H9 (cell line): ENCODE data around the gene KIAA2012. TPM values are rescaled to one million over a fixed set of nuclear protein-coding genes. Genes with fewer than 3 reads are reported as not detected.
A peak's percentile ranks its signal among the peaks of the same experiment; 100 is the strongest.

Source experiments
- DNase-seq: peaks from one replicate; pipeline ENCODE4 v3.0.0-alpha.2; 2017
- H2AFZ ChIP-seq: one replicate; pipeline ENCODE4 v1.6.1; 2013; ENCODE audit warnings: mild to moderate bottlenecking, low read length, control low read depth, moderate library complexity
- H2AK5ac ChIP-seq: 2 replicates; pipeline ENCODE4 v1.6.1; 2013; ENCODE audit warnings: low read length, control low read depth, mixed read lengths; ENCODE audit not compliant: insufficient read length
- H2BK120ac ChIP-seq: one replicate; pipeline ENCODE4 v1.6.1; 2013; ENCODE audit warnings: low read depth, mild to moderate bottlenecking, low read length, control low read depth, inconsistent platforms; ENCODE audit not compliant: poor library complexity, severe bottlenecking
- H2BK12ac ChIP-seq: 2 replicates; pipeline ENCODE4 v1.6.1; 2013; ENCODE audit warnings: low read length, control low read depth, mixed read lengths, low read depth; ENCODE audit not compliant: insufficient read length
- H2BK15ac ChIP-seq: 2 replicates; pipeline ENCODE4 v1.6.1; 2013; ENCODE audit warnings: low read depth, low read length, control low read depth
- H2BK20ac ChIP-seq: one replicate; pipeline ENCODE4 v1.6.1; 2013; ENCODE audit warnings: low read depth, mild to moderate bottlenecking, low read length, control low read depth, inconsistent platforms; ENCODE audit not compliant: poor library complexity, severe bottlenecking
- H2BK5ac ChIP-seq: 2 replicates; pipeline ENCODE4 v1.6.1; 2013; ENCODE audit warnings: low read length, control low read depth, mixed read lengths; ENCODE audit not compliant: insufficient read length
- H3K14ac ChIP-seq: 2 replicates; pipeline ENCODE4 v1.6.1; 2013; ENCODE audit warnings: low read length, control low read depth; ENCODE audit not compliant: insufficient read depth
- H3K18ac ChIP-seq: 2 replicates; pipeline ENCODE4 v1.6.1; 2013; ENCODE audit warnings: low read depth, mild to moderate bottlenecking, mixed read lengths, low read length, control low read depth; ENCODE audit not compliant: insufficient read length
- H3K23ac ChIP-seq: 2 replicates; pipeline ENCODE4 v1.6.1; 2013; ENCODE audit warnings: low read length, control low read depth, mixed read lengths, low read depth; ENCODE audit not compliant: insufficient read length
- H3K23me2 ChIP-seq: 2 replicates; pipeline ENCODE4 v1.6.1; 2013; ENCODE audit warnings: low read depth, mild to moderate bottlenecking, mixed read lengths, low read length, control low read depth; ENCODE audit not compliant: insufficient read length, poor library complexity, severe bottlenecking
- H3K27ac ChIP-seq: 2 replicates; pipeline ENCODE4 v1.5.1; 2013; ENCODE audit warnings: low read length, control low read depth, mixed read lengths, low read depth; ENCODE audit not compliant: insufficient read length
- H3K27me3 ChIP-seq: 2 replicates; pipeline ENCODE4 v1.6.1; 2013; ENCODE audit warnings: low read length, control low read depth, inconsistent platforms; ENCODE audit not compliant: insufficient read depth
- H3K4ac ChIP-seq: 2 replicates; pipeline ENCODE4 v1.6.1; 2013; ENCODE audit warnings: low read depth, mild to moderate bottlenecking, control low read depth, inconsistent platforms, low read length, moderate library complexity
- H3K4me1 ChIP-seq: 2 replicates; pipeline ENCODE4 v1.6.1; 2013; ENCODE audit warnings: low read length, control low read depth, inconsistent platforms; ENCODE audit not compliant: insufficient read depth
- H3K4me2 ChIP-seq: 2 replicates; pipeline ENCODE4 v1.6.1; 2013; ENCODE audit warnings: low read length, control low read depth, mixed read lengths; ENCODE audit not compliant: insufficient read length, insufficient read depth
- H3K56ac ChIP-seq: 2 replicates; pipeline ENCODE4 v1.6.1; 2013; ENCODE audit warnings: low read depth, mild to moderate bottlenecking, mixed read lengths, low read length, control low read depth; ENCODE audit not compliant: insufficient read length
- H3K79me1 ChIP-seq: 2 replicates; pipeline ENCODE4 v1.6.1; 2013; ENCODE audit warnings: low read depth, mild to moderate bottlenecking, moderate library complexity, low read length, control low read depth, inconsistent platforms; ENCODE audit not compliant: insufficient read depth, poor library complexity, severe bottlenecking
- H3K79me2 ChIP-seq: 2 replicates; pipeline ENCODE4 v1.6.1; 2013; ENCODE audit warnings: low read length, control low read depth, inconsistent platforms; ENCODE audit not compliant: insufficient read depth
- H3K9ac ChIP-seq: 2 replicates; pipeline ENCODE4 v1.6.1; 2013; ENCODE audit warnings: low read length, control low read depth, mixed read lengths; ENCODE audit not compliant: insufficient read length; ENCODE audit errors: extremely low read depth
- H3K9me3 ChIP-seq: one replicate; pipeline ENCODE4 v1.6.1; 2013; ENCODE audit warnings: low read depth, low read length, inconsistent platforms; ENCODE audit not compliant: control insufficient read depth
- H3T11ph ChIP-seq: one replicate; pipeline ENCODE4 v1.6.1; 2013; ENCODE audit warnings: mild to moderate bottlenecking, low read length, control low read depth, inconsistent platforms
- H4K20me1 ChIP-seq: one replicate; pipeline ENCODE4 v1.6.1; 2013; ENCODE audit not compliant: control insufficient read depth, insufficient read length, insufficient read depth
- H4K5ac ChIP-seq: 2 replicates; pipeline ENCODE4 v1.6.1; 2013; ENCODE audit warnings: low read depth, mild to moderate bottlenecking, mixed read lengths, low read length, control low read depth; ENCODE audit not compliant: insufficient read length
- H4K8ac ChIP-seq: replicated peaks from 2 replicates; pipeline ENCODE4 v1.6.1; 2013; ENCODE audit warnings: low read length, control low read depth, mixed read lengths, low read depth; ENCODE audit not compliant: insufficient read length
- H4K91ac ChIP-seq: 2 replicates; pipeline ENCODE4 v1.6.1; 2013; ENCODE audit warnings: low read depth, mild to moderate bottlenecking, moderate library complexity, mixed read lengths, low read length, control low read depth; ENCODE audit not compliant: insufficient read length
- H3K27ac Mint-ChIP-seq, 3 experiments: 2 replicates in 2 of 3; 3 replicates in 1 of 3; pipeline ENCODE4 v1.8.0; 2020 to 2021; ENCODE audit warnings: mixed read lengths in 3 of 3, mild to moderate bottlenecking in 1 of 3, moderate library complexity in 1 of 3
- H3K27me3 Mint-ChIP-seq: 2 replicates; pipeline ENCODE4 v1.8.0; 2021; ENCODE audit warnings: low read depth, mild to moderate bottlenecking, moderate library complexity, mixed read lengths
- H3K36me3 Mint-ChIP-seq, 3 experiments: 2 replicates in 2 of 3; 3 replicates in 1 of 3; pipeline ENCODE4 v1.8.0; 2020 to 2021; ENCODE audit warnings: low read depth in 3 of 3, mixed read lengths in 3 of 3; ENCODE audit not compliant: insufficient read depth in 1 of 3
- H3K4me1 Mint-ChIP-seq, 2 experiments: 2 replicates each; pipeline ENCODE4 v1.8.0; 2020; ENCODE audit warnings: mixed read lengths in 2 of 2
- H3K4me3 Mint-ChIP-seq, 2 experiments: 2 replicates in 1 of 2; 3 replicates in 1 of 2; pipeline ENCODE4 v1.8.0; 2020 to 2021; ENCODE audit warnings: mild to moderate bottlenecking in 2 of 2, mixed read lengths in 2 of 2, moderate library complexity in 1 of 2
- H3K9me3 Mint-ChIP-seq, 2 experiments: 2 replicates in 1 of 2; 3 replicates in 1 of 2; pipeline ENCODE4 v1.8.0; 2020; ENCODE audit warnings: mild to moderate bottlenecking in 2 of 2, mixed read lengths in 2 of 2, moderate library complexity in 1 of 2
- CTCF ChIP-seq: fragments of 200-600 bp; sonication (generic); conservative IDR thresholded peaks from 3 replicates; pipeline ENCODE4 v1.8.0; 2021; ENCODE audit warnings: antibody characterized with exemption, mild to moderate bottlenecking
- total RNA-seq: library from RNA; stranded (reverse); gene quantifications from 2 replicates; pipeline ENCODE4 v1.2.1, GENCODE V29; 2021

Gene KIAA2012
- total RNA-seq, 1 experiment from 2014 or later = not detected

DNA sequence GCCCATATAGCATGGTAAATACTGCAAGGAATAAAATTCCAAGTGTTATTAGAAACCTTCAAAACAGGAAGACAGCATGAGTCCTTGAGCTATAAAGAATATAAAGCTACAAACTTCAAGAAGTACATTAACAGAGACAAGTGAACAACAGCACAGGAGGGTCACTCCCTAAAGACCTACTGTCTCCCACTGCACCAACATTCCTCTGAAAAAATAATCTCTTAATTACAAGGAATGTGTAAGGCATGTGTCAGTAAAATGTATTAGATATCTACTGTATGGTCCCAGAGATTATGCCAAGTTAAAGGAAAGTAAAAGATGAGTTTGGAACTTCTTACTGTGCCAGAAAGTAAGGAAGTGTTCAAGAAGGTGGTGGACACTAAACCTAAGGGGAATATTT is 135.5 kb downstream of the KIAA2012 start:
- no peak overlapping the region for H3K23ac ChIP-seq
- H3K4me1 ChIP-seq = no peaks in the 10 kb centered on the region
- no peak for DNase-seq
- H3K4me2 ChIP-seq = no peak overlapping the region
- no peaks in the 10 kb centered on the region for H3K79me2 ChIP-seq
- Mint-ChIP-seq H3K9me3 (no peaks in the 10 kb centered on the region), H3K27me3 (no peaks in the 10 kb centered on the region), H3K36me3 (peaks cover 20 to 55% (median 42%) of the 10 kb centered on the region in 3 experiments), H3K4me1 (no peaks in the 10 kb centered on the region), H3K4me3 (no peak overlapping the region), H3K27ac (peak overlapping the region in 1 of 3 experiments; percentile 15; a peak in 1 of 7 replicates)
- no peaks in the 10 kb centered on the region for H3K23me2 ChIP-seq
- H3K9ac ChIP-seq = no peak overlapping the region
- no peaks in the 10 kb centered on the region for H3K79me1 ChIP-seq
- no peak overlapping the region for H3T11ph ChIP-seq
- no peak overlapping the region for H3K27ac ChIP-seq
- no peak overlapping the region for H2BK120ac ChIP-seq
- H4K5ac ChIP-seq = no peak overlapping the region
- no peak overlapping the region for H3K14ac ChIP-seq
- no peak overlapping the region for H2AK5ac ChIP-seq
- TF ChIP-seq CTCF = no peak
- no peak overlapping the region for H2BK12ac ChIP-seq
- H3K18ac ChIP-seq = no peak overlapping the region
- no peak overlapping the region for H2BK20ac ChIP-seq
- H4K91ac ChIP-seq = no peak overlapping the region
- no peak overlapping the region for H2BK15ac ChIP-seq
- H4K20me1 ChIP-seq = no peaks in the 10 kb centered on the region
- H2BK5ac ChIP-seq = no peak overlapping the region
- no peak overlapping the region for H2AFZ ChIP-seq
- no peaks in the 10 kb centered on the region for H3K27me3 ChIP-seq
- no peak overlapping the region for H4K8ac ChIP-seq
- H3K4ac ChIP-seq = no peak overlapping the region
- H3K9me3 ChIP-seq = no peaks in the 10 kb centered on the region
- H3K56ac ChIP-seq = no peak overlapping the region
